Astrocyte (in vitro differentiated cells and primary cell): ENCODE data around the gene SLC39A9. TPM values are rescaled to one million over a fixed set of nuclear protein-coding genes. Genes with fewer than 3 reads are reported as not detected.

Experiments used
- DNase-seq: peaks from one replicate; pipeline ENCODE4 v3.0.0-alpha.2; 2010; ENCODE audit warnings: low read depth
- FAIRE-seq: peaks from 2 replicates; lab custom pipeline; 2011; peaks lifted over from hg19 to GRCh38; lab: Jason Lieb, UNC
- H2AFZ ChIP-seq: 2 replicates; pipeline ENCODE4 v1.6.0; 2012; ENCODE audit warnings: low read depth, low read length, inconsistent platforms
- H3K27ac ChIP-seq: 2 replicates; pipeline ENCODE4 v1.5.1; 2011; ENCODE audit warnings: low read depth, low read length, inconsistent platforms
- H3K27me3 ChIP-seq: 2 replicates; pipeline ENCODE4 v1.6.0; 2011; ENCODE audit warnings: low read length, inconsistent platforms; ENCODE audit not compliant: insufficient read depth
- H3K36me3 ChIP-seq: 2 replicates; pipeline ENCODE4 v1.5.1; 2011; ENCODE audit warnings: low read length, inconsistent platforms; ENCODE audit not compliant: insufficient read depth
- H3K4me1 ChIP-seq: 2 replicates; pipeline ENCODE4 v1.5.1; 2011; ENCODE audit warnings: low read length, inconsistent platforms; ENCODE audit not compliant: insufficient read depth
- H3K4me2 ChIP-seq: 2 replicates; pipeline ENCODE4 v1.6.0; 2012; ENCODE audit warnings: low read length, inconsistent platforms
- H3K4me3 ChIP-seq: 2 replicates; pipeline ENCODE4 v1.5.1; 2011; ENCODE audit warnings: low read depth, mild to moderate bottlenecking, low read length, inconsistent platforms; ENCODE audit not compliant: insufficient read depth
- H3K79me2 ChIP-seq: 2 replicates; pipeline ENCODE4 v1.6.0; 2012; ENCODE audit warnings: mild to moderate bottlenecking, low read length, inconsistent platforms; ENCODE audit not compliant: insufficient read depth
- H3K9ac ChIP-seq: 2 replicates; pipeline ENCODE4 v1.6.0; 2012; ENCODE audit warnings: mild to moderate bottlenecking, low read length, inconsistent platforms
- H3K9me3 ChIP-seq: 2 replicates; pipeline ENCODE4 v1.5.1; 2012; ENCODE audit warnings: low read depth, mild to moderate bottlenecking, low read length, inconsistent platforms; ENCODE audit not compliant: insufficient read depth
- H4K20me1 ChIP-seq: 2 replicates; pipeline ENCODE4 v1.6.0; 2012; ENCODE audit warnings: low read length, inconsistent platforms; ENCODE audit not compliant: insufficient read depth
- H3K27ac Mint-ChIP-seq: one replicate; pipeline ENCODE4 v1.8.0; 2021; ENCODE audit warnings: mild to moderate bottlenecking, mixed read lengths; ENCODE audit not compliant: unreplicated experiment
- H3K27me3 Mint-ChIP-seq: one replicate; pipeline ENCODE4 v1.8.0; 2021; ENCODE audit warnings: low read depth, mixed read lengths; ENCODE audit not compliant: unreplicated experiment
- H3K36me3 Mint-ChIP-seq: one replicate; pipeline ENCODE4 v1.8.0; 2021; ENCODE audit warnings: low read depth, mixed read lengths; ENCODE audit not compliant: unreplicated experiment
- H3K4me1 Mint-ChIP-seq: one replicate; pipeline ENCODE4 v1.8.0; 2021; ENCODE audit warnings: low read depth, mixed read lengths; ENCODE audit not compliant: unreplicated experiment
- H3K4me3 Mint-ChIP-seq: one replicate; pipeline ENCODE4 v1.8.0; 2021; ENCODE audit warnings: mild to moderate bottlenecking, moderate library complexity, mixed read lengths; ENCODE audit not compliant: unreplicated experiment
- H3K9me3 Mint-ChIP-seq: one replicate; pipeline ENCODE4 v1.8.0; 2021; ENCODE audit warnings: mild to moderate bottlenecking, mixed read lengths; ENCODE audit not compliant: unreplicated experiment
- EZH2 ChIP-seq: IDR thresholded peaks from 2 replicates; pipeline ENCODE4 v1.6.1; 2012; ENCODE audit warnings: mild to moderate bottlenecking, low read length, inconsistent platforms; ENCODE audit not compliant: insufficient read depth
- total RNA-seq: library from RNA; stranded (reverse); gene quantifications from 2 replicates; pipeline ENCODE4 v1.2.1, GENCODE V29; 2021
- TF ChIP-seq, protein P1 (sequence below): IDR thresholded peaks from 2 replicates; pipeline ENCODE4 v1.5.1; 2011; ENCODE audit warnings: low read depth, mild to moderate bottlenecking, inconsistent platforms, low read length, moderate library complexity; ENCODE audit not compliant: insufficient read depth

Gene SLC39A9
- total RNA-seq, 1 donor from 2014 or later = 69.5 TPM

DNA sequence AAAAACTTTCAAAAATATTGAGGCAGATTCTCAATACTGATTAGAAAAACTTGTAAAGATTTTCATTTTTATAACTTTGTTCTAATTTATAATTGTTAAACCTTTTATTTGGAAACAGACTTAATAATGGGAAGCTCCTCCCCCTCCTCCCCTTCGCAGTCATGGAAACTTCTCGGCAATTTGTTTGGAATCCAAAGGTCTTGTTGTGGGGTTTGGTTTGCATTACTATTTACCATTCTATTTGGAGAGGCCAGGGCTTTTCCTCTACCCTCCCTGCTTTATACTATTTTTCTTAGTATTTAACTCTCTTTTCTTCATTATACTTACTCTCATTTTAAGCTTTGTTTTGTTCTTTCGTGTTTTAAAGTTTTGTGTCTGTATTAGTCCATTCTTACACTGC, 6.0 kb downstream of the SLC39A9 start:
- Histone ChIP-seq H3K4me1 (peaks cover 24% of the 10 kb centered on the region), H3K9me3 (no peaks in the 10 kb centered on the region), H3K27ac (no peak overlapping the region), H3K79me2 (peaks cover 99% of the 10 kb centered on the region), H3K9ac (no peak overlapping the region), H3K4me3 (no peak overlapping the region), H4K20me1 (peaks cover 82% of the 10 kb centered on the region), H3K27me3 (no peaks in the 10 kb centered on the region), H3K4me2 (no peak overlapping the region), H2AFZ (no peak overlapping the region), H3K36me3 (peaks cover 3% of the 10 kb centered on the region)
- Mint-ChIP-seq H3K27me3 (no peaks in the 10 kb centered on the region), H3K9me3 (no peaks in the 10 kb centered on the region), H3K4me3 (no peak overlapping the region), H3K27ac (no peak overlapping the region), H3K4me1 (peaks cover 13% of the 10 kb centered on the region), H3K36me3 (peaks cover 5% of the 10 kb centered on the region)
- TF ChIP-seq, protein P1, sequence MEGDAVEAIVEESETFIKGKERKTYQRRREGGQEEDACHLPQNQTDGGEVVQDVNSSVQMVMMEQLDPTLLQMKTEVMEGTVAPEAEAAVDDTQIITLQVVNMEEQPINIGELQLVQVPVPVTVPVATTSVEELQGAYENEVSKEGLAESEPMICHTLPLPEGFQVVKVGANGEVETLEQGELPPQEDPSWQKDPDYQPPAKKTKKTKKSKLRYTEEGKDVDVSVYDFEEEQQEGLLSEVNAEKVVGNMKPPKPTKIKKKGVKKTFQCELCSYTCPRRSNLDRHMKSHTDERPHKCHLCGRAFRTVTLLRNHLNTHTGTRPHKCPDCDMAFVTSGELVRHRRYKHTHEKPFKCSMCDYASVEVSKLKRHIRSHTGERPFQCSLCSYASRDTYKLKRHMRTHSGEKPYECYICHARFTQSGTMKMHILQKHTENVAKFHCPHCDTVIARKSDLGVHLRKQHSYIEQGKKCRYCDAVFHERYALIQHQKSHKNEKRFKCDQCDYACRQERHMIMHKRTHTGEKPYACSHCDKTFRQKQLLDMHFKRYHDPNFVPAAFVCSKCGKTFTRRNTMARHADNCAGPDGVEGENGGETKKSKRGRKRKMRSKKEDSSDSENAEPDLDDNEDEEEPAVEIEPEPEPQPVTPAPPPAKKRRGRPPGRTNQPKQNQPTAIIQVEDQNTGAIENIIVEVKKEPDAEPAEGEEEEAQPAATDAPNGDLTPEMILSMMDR = no peak
- no peak for TF ChIP-seq EZH2
- DNase-seq (no peak), FAIRE-seq (no peak)

DNA sequence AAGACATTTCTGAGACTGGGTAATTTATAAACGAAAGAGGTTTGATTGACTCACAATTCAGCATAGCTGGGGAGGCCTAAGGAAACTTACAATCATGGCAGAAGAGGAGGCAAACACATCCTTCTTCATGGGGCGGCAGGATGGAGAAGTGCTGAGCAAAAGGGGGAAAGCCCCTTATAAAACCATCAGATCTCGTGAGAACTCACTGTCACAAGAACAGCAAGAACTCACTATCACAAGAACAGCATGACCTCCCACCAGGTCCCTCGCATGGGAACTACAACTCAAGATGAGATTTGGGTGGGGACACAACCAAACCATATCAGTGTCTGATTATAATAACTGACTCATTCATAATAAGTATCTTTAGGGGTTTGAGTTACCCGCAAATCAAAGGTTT, 6.4 kb downstream of the SLC39A9 start:
- Histone ChIP-seq H4K20me1 (peaks cover 82% of the 10 kb centered on the region), H3K27me3 (no peaks in the 10 kb centered on the region), H2AFZ (no peak overlapping the region), H3K79me2 (peaks cover 99% of the 10 kb centered on the region), H3K4me2 (no peak overlapping the region), H3K27ac (no peak overlapping the region), H3K9ac (no peak overlapping the region), H3K4me1 (peaks cover 20% of the 10 kb centered on the region), H3K36me3 (peaks cover 3% of the 10 kb centered on the region), H3K9me3 (no peaks in the 10 kb centered on the region), H3K4me3 (no peak overlapping the region)
- no peak overlapping the region for H3K27ac Mint-ChIP-seq
- H3K27me3 Mint-ChIP-seq = no peaks in the 10 kb centered on the region
- no peak overlapping the region for H3K4me3 Mint-ChIP-seq
- no peak for TF ChIP-seq EZH2
- TF ChIP-seq, protein P1 = no peak
- peaks cover 13% of the 10 kb centered on the region for H3K4me1 Mint-ChIP-seq
- no peak for DNase-seq
- FAIRE-seq = no peak
- H3K36me3 Mint-ChIP-seq = peaks cover 5% of the 10 kb centered on the region
- H3K9me3 Mint-ChIP-seq = no peaks in the 10 kb centered on the region

DNA sequence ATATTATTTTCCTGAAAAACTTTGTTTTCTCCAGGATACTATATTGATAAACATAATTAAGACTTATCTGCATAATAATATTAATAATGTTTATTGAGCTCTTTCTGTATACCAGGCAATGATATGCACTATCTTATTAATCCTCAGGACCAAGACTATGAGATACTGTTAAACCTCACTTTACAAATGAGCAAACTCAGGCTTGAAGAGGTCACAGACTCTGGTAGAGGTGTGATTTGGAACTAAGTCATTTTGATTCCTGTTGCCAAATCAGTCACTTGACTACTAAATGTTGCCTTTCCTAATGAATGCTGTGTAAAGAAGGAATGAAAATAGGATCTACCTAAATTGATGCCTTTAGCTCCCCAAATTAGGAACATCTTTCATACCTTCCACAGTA, 7.3 kb downstream of the SLC39A9 start:
- Histone ChIP-seq H3K4me2 (no peak overlapping the region), H3K4me3 (no peak overlapping the region), H4K20me1 (peaks cover 82% of the 10 kb centered on the region), H3K4me1 (peaks cover 11% of the 10 kb centered on the region), H3K27me3 (no peaks in the 10 kb centered on the region), H3K9ac (no peak overlapping the region), H2AFZ (no peak overlapping the region), H3K27ac (no peak overlapping the region), H3K79me2 (peaks cover 99% of the 10 kb centered on the region), H3K36me3 (peaks cover 3% of the 10 kb centered on the region), H3K9me3 (no peaks in the 10 kb centered on the region)
- no peaks in the 10 kb centered on the region for H3K9me3 Mint-ChIP-seq
- H3K4me3 Mint-ChIP-seq = no peak overlapping the region
- no peak for DNase-seq
- peaks cover 5% of the 10 kb centered on the region for H3K36me3 Mint-ChIP-seq
- FAIRE-seq = no peak
- no peak overlapping the region for H3K27ac Mint-ChIP-seq
- H3K27me3 Mint-ChIP-seq = no peaks in the 10 kb centered on the region
- TF ChIP-seq, protein P1 = no peak
- no peak for TF ChIP-seq EZH2
- peaks cover 6% of the 10 kb centered on the region for H3K4me1 Mint-ChIP-seq
